ENCODE measurements around the gene TPBGL.

Gene TPBGL

GRCh38 chr11:75229466-75229865 is 11.1 kb upstream of the TPBGL start:
- no peak overlapping the region for H3K27ac Mint-ChIP-seq
- H3K36me3 Mint-ChIP-seq, result no peaks in the 10 kb centered on the region
- H3K4me1 Mint-ChIP-seq, result no peaks in the 10 kb centered on the region
- no peaks in the 10 kb centered on the region for H3K9me3 Mint-ChIP-seq
- CTCF ChIA-PET, result interaction anchor here (0.9 to 1.3 kb wide), 3 partner anchors 12 to 89 kb away, joined by 3 to 5 read pairs (median 5); partner anchors contain the start of gene TPBGL
- H3K4me3 Mint-ChIP-seq, result no peak overlapping the region
- DNase-seq, result no peak
- H3K27me3 Mint-ChIP-seq, result peaks cover 6% of the 10 kb centered on the region

- no peak for DNase-seq
- Mint-ChIP-seq H3K27me3 (peaks cover 12% of the 10 kb centered on the region), H3K27ac (no peak overlapping the region), H3K4me1 (no peaks in the 10 kb centered on the region), H3K4me3 (no peak overlapping the region), H3K36me3 (no peaks in the 10 kb centered on the region), H3K9me3 (no peaks in the 10 kb centered on the region)
- CTCF ChIA-PET, result interaction anchor here (0.6 to 1.2 kb wide), 5 partner anchors 17 to 321 kb away, joined by 3 to 4 read pairs (median 4); no protein-coding TSS in a partner anchor
Observed at GRCh38 chr11:75230621-75231020, 10.0 kb upstream of the TPBGL start.

GRCh38 chr11:75233754-75234172 is 6.8 kb upstream of the TPBGL start:
- Mint-ChIP-seq H3K27ac (no peak overlapping the region), H3K4me1 (no peaks in the 10 kb centered on the region), H3K9me3 (no peaks in the 10 kb centered on the region), H3K27me3 (peaks cover 32% of the 10 kb centered on the region), H3K36me3 (no peaks in the 10 kb centered on the region), H3K4me3 (no peak overlapping the region)
- CTCF ChIA-PET, result interaction anchor here (1.0 kb wide), 1 partner anchor 15 kb away, joined by 3 read pairs; no protein-coding TSS in a partner anchor
- peak; percentile 53 for DNase-seq

GRCh38 chr11:75236062-75236461 is 4.5 kb upstream of the TPBGL start:
- no peak overlapping the region for H3K4me3 Mint-ChIP-seq
- H3K27ac Mint-ChIP-seq, result no peak overlapping the region
- H3K36me3 Mint-ChIP-seq, result no peaks in the 10 kb centered on the region
- CTCF ChIA-PET, result interaction anchor here (8.0 kb wide), 1 partner anchor 93 kb away, joined by 149 read pairs; no protein-coding TSS in a partner anchor
- H3K9me3 Mint-ChIP-seq, result no peaks in the 10 kb centered on the region
- H3K4me1 Mint-ChIP-seq, result peaks cover 4% of the 10 kb centered on the region
- DNase-seq, result no peak
- peaks cover 55% of the 10 kb centered on the region for H3K27me3 Mint-ChIP-seq

GRCh38 chr11:75237050-75237449 is 3.5 kb upstream of the TPBGL start:
- CTCF ChIA-PET, result interaction anchor here (1.2 to 8.0 kb wide), 3 partner anchors 13 to 94 kb away, joined by 3 to 149 read pairs (median 4); no protein-coding TSS in a partner anchor
- Mint-ChIP-seq H3K4me3 (no peak overlapping the region), H3K9me3 (no peaks in the 10 kb centered on the region), H3K27ac (no peak overlapping the region), H3K4me1 (peaks cover 4% of the 10 kb centered on the region), H3K36me3 (no peaks in the 10 kb centered on the region), H3K27me3 (peaks cover 61% of the 10 kb centered on the region)
- no peak for DNase-seq

- Mint-ChIP-seq H3K4me1 (peaks cover 13% of the 10 kb centered on the region), H3K9me3 (no peaks in the 10 kb centered on the region), H3K27ac (no peak overlapping the region), H3K27me3 (peaks cover 79% of the 10 kb centered on the region), H3K36me3 (no peaks in the 10 kb centered on the region), H3K4me3 (peak overlapping the region; percentile 19)
- no peak for DNase-seq
- CTCF ChIA-PET, result interaction anchor here (2.3 to 8.0 kb wide), 3 partner anchors 10 to 96 kb away, joined by 11 to 149 read pairs (median 14); no protein-coding TSS in a partner anchor
Observed at GRCh38 chr11:75238595-75239440, 1.8 kb upstream of the TPBGL start.

- Mint-ChIP-seq H3K27me3 (peaks cover 87% of the 10 kb centered on the region), H3K4me3 (peak overlapping the region; percentile 70), H3K9me3 (no peaks in the 10 kb centered on the region), H3K36me3 (no peaks in the 10 kb centered on the region), H3K4me1 (peaks cover 13% of the 10 kb centered on the region), H3K27ac (no peak overlapping the region)
- CTCF ChIA-PET, result interaction anchor here (2.3 to 8.0 kb wide), 3 partner anchors 9 to 97 kb away, joined by 11 to 149 read pairs (median 14); no protein-coding TSS in a partner anchor
- DNase-seq, result no peak
Observed at GRCh38 chr11:75239531-75240290, 863 bp upstream of the TPBGL start.

- Mint-ChIP-seq H3K27me3 (peaks cover 90% of the 10 kb centered on the region), H3K9me3 (no peaks in the 10 kb centered on the region), H3K4me3 (peak overlapping the region; percentile 62), H3K4me1 (peaks cover 13% of the 10 kb centered on the region), H3K27ac (no peak overlapping the region), H3K36me3 (no peaks in the 10 kb centered on the region)
- peak; percentile 87 for DNase-seq
- CTCF ChIA-PET, result interaction anchor here (0.8 to 8.0 kb wide), 24 partner anchors 11 to 312 kb away, joined by 3 to 149 read pairs (median 4); partner anchors contain the start of gene SLCO2B1
Observed at GRCh38 chr11:75241036-75241905, 697 bp downstream of the TPBGL start.

- Mint-ChIP-seq H3K9me3 (no peaks in the 10 kb centered on the region), H3K27ac (no peak overlapping the region), H3K4me1 (peaks cover 13% of the 10 kb centered on the region), H3K36me3 (no peaks in the 10 kb centered on the region), H3K4me3 (peak overlapping the region; percentile 62), H3K27me3 (peaks cover 93% of the 10 kb centered on the region)
- CTCF ChIA-PET, result interaction anchor here (0.7 to 8.0 kb wide), 24 partner anchors 10 to 316 kb away, joined by 3 to 149 read pairs (median 4); partner anchors contain the start of gene SLCO2B1
- DNase-seq, result no peak
Observed at GRCh38 chr11:75241906-75242644, 1.5 kb downstream of the TPBGL start.

- no peaks in the 10 kb centered on the region for H3K36me3 Mint-ChIP-seq
- no peak overlapping the region for H3K27ac Mint-ChIP-seq
- CTCF ChIA-PET, result interaction anchor here (0.7 to 8.0 kb wide), 14 partner anchors 9 to 317 kb away, joined by 3 to 149 read pairs (median 7); no protein-coding TSS in a partner anchor
- H3K4me1 Mint-ChIP-seq, result peaks cover 13% of the 10 kb centered on the region
- DNase-seq, result no peak
- peaks cover 94% of the 10 kb centered on the region for H3K27me3 Mint-ChIP-seq
- no peaks in the 10 kb centered on the region for H3K9me3 Mint-ChIP-seq
- peak overlapping the region; percentile 60 for H3K4me3 Mint-ChIP-seq
Observed at GRCh38 chr11:75242722-75243600, 2.4 kb downstream of the TPBGL start.

- Mint-ChIP-seq H3K27ac (no peak overlapping the region), H3K4me1 (peaks cover 13% of the 10 kb centered on the region)
Observed at GRCh38 chr11:75244052-75244814, 3.7 kb downstream of the TPBGL start.

More at GRCh38 chr11:75244052-75244814, 3.7 kb downstream of the TPBGL start:
- Mint-ChIP-seq H3K36me3 (no peaks in the 10 kb centered on the region), H3K27me3 (peaks cover 81% of the 10 kb centered on the region), H3K4me3 (no peak overlapping the region), H3K9me3 (no peaks in the 10 kb centered on the region)
- DNase-seq, result no peak
- CTCF ChIA-PET, result interaction anchor here (0.9 to 9.6 kb wide), 8 partner anchors 26 to 316 kb away, joined by 3 to 273 read pairs (median 6); no protein-coding TSS in a partner anchor
